HT1080 (cell line): ENCODE measurements around the gene APBB1IP. TPM values are rescaled to one million over a fixed set of nuclear protein-coding genes. Genes with fewer than 3 reads are reported as not detected.

ENCODE experiments used
- DNase-seq: peaks from one replicate; pipeline ENCODE4 v3.0.0-alpha.2; 2015; ENCODE audit warnings: low read depth
- total RNA-seq: library from RNA; depleted of rRNA; stranded (reverse); fragments of >200 nt; shearing (Covaris generic); gene quantifications from 2 replicates; pipeline ENCODE4 v1.2.3, GENCODE V29; 2014

The APBB1IP gene
- total RNA-seq, 1 experiment from 2014 or later, result not detected

GRCh38 chr10:26505491-26505890 is 67.3 kb downstream of the APBB1IP start:
- no peak for DNase-seq

GRCh38 chr10:26506736-26507135 is 68.6 kb downstream of the APBB1IP start:
- no peak for DNase-seq

DNA sequence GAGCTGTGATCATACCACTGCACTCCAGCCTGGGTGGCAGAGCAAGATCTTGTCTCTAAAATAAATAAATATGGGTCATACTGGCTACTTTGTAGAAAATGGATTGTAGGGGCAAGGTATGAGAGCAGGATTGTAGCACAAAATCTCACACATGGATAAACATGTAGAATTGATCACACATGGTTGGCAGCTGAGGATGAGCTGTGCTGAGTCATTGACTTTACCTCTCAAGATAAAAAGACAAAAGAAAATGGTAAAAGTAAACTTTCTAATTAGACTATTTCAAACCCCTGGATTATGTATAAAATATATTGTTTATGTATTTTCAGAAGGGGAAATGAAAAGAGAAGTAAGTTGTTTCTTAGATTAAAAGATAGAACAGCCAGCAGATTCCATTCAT is 69.3 kb downstream of the APBB1IP start:
- DNase-seq, result no peak

- no peak for DNase-seq
These were observed 69.9 kb downstream of the APBB1IP start for GRCh38 chr10:26508016-26508415.

- no peak for DNase-seq
These were observed 71.2 kb downstream of the APBB1IP start for GRCh38 chr10:26509307-26509706.

DNA sequence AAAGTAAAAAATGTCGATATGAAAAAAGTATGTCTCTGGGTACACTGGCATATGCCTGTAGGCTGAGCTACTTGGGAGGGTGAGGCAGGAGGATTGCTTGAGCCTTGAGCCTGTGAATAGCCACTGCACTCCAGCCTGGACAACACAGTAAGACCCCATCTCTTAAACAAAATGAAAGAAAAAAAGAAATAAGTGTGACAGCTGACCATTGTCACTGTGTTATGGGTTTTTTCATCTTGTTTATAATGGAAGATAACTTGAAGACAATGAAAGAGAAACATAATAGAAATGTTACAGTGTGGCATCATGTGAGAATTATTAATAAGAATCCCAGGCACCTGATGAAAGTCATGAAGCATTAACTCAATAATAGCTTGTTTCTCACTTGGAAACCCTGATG is 75.0 kb downstream of the APBB1IP start:
- no peak for DNase-seq

- peak; percentile 20 for DNase-seq
These were observed 78.5 kb downstream of the APBB1IP start for GRCh38 chr10:26516540-26517101.

DNA sequence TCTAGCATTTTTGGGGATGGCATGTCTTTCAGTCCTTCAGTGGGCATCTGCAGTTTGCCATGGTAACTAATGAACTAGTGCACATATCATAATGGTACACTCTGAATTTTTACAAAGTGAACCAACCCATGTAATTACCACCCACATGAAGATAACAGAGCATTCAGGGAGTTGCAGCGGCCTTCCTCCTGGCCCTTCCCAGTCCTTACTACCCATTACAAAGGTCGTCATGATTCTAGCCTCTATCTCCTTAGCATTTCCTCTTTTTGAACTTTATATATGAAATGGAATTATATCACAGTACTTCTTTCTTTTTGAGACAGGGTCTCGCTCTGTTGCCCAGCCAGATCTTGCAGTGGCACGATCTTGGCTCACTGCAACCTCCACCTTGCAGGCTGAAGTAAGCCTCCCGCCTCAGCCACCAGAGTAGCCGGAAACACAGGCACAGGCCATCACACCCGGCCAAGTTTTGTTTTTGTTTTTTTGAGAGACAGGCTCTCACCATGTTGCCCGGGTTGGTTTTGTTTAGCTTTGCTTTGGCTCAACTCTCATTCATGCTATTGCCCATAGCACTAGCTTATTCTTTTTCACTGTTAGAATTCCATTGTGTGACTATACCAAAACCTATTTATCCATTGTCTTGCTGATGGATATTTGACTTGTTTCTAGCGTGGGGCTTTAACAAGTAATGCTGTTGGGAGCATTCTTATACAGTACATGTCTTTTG is 79.2 kb downstream of the APBB1IP start:
- DNase-seq, result no peak

GRCh38 chr10:26519803-26520202 is 81.7 kb downstream of the APBB1IP start:
- DNase-seq, result no peak

DNA sequence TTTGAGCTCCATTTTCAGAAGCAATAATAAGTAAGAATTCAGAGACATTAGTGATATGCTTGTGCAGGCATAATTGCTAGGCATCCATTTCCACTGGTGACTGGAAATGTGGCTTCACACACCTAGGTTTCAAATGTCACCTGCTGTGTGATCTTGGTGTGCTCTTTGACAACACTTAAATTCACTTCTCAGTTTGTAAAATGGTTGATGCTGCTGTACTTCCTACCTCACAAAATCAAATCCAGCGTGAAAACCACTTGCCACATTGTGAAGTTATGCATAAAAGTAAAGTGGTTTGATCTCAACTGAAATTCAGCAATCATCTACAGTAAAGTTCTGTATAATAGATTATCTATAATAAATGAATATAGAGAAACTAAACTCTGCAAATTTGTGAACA is 82.4 kb downstream of the APBB1IP start:
- DNase-seq, result no peak

DNA sequence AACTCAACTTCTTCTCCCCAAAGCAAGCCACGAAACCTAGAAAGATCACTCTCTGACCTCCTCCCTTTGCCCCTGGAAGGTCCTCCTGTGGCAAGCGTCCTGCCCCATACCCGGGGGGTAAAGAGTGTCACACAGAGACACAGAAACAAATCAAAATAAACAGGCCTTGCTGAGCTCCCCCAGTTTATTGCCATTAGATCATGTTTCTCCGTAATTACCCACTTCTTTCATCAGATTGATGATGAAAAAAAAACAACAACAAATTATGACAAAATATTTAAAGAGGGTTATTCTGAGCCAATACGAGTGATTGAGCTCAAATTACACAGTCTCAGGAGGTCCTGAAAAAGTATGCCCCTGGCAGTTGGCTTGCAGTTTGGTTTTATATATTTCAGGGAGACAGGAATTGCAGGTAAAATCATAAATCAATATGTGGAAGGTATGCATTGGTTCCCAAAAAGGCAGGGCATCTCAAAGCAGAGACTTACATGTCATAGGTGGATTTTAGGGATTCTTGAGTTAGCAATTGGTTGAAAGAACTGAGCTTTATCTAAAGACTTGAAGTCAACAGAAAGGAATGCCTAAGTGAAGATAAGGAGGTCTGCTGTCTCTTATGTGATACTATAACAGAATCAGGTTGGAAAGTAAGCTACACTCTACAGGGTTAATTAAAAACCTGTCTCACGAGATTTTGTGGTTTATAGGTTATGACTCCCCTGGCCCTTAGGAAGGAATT is 86.2 kb downstream of the APBB1IP start:
- no peak for DNase-seq

DNA sequence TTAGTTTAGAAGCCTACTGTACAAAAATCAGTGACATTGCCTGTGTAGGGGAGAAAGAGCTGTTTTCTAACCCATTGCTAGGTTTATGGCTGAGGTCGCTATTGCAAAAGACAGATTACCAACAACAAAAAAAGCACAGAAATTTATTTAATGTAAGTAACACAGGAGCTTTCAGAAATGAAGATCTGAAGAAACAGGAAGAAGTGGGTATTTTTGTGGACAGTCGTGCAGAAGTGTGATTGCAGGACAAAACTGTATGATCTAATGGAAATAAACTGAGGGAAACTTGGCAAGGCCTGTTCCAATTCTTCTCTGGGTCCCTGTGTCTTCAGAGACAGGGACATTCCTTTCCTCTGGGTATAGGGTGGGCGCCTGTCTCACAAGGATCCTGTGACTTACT is 87.4 kb downstream of the APBB1IP start:
- no peak for DNase-seq

GRCh38 chr10:26527018-26527417 is 88.9 kb downstream of the APBB1IP start:
- DNase-seq, result no peak

DNA sequence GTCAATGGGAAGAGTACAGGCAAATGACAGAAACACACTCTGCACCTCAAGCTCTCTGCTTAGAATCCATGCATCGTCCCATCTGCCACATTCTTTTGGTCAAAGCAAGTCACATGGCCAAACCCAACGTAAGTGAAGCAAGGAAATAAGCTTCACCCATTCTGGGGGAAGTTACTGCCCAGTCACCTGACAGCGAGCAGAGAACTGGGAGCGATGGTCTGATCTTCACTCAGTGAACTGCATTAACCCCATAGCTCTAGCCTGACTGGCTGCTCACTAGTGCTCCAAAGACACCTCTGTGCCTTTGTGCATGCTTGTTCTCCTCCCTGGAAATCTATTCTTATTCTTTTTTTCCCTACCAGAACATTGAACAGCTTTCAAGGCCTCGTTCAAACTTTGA is 89.9 kb downstream of the APBB1IP start:
- DNase-seq, result no peak

GRCh38 chr10:26528715-26529393 is 90.7 kb downstream of the APBB1IP start:
- DNase-seq, result no peak

DNA sequence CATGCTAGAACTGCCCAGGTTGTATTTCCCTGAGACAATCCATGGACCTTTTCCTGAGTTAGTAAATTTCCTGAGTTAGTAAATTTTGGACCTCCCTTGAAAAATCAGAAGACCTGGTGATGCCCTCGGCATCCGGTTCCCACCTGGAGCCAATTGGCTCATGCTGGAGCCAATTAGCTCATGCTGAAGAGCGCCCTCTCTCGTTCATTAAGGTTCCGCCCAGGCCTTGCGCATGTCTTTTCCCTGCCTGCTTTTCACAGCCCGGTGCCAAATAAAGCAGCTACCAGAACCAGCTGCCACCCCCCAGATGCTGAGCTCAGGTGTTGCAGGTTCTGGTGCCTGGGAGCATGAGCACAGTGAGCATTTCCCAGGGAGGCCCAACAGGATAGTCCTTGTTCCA is 96.2 kb downstream of the APBB1IP start:
- no peak for DNase-seq

DNA sequence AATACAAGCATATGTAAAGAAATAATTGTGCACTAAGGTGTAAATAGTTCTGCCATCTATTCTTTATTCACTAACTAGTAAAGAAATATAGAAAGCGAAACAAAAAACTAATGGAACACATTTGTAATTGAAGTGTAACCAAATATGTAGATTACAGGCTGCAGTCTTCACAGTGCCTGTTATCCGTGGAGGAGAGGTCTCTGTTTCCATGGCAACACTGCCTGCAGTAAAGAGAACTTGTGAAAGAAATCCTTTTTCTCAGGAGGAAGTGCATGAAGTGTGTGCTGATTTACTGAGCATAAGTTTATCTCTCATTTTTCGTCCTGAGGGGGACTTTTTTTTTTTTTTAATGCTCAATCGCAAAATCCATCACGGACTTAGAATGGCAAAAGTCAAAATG is 102.5 kb downstream of the APBB1IP start:
- no peak for DNase-seq

DNA sequence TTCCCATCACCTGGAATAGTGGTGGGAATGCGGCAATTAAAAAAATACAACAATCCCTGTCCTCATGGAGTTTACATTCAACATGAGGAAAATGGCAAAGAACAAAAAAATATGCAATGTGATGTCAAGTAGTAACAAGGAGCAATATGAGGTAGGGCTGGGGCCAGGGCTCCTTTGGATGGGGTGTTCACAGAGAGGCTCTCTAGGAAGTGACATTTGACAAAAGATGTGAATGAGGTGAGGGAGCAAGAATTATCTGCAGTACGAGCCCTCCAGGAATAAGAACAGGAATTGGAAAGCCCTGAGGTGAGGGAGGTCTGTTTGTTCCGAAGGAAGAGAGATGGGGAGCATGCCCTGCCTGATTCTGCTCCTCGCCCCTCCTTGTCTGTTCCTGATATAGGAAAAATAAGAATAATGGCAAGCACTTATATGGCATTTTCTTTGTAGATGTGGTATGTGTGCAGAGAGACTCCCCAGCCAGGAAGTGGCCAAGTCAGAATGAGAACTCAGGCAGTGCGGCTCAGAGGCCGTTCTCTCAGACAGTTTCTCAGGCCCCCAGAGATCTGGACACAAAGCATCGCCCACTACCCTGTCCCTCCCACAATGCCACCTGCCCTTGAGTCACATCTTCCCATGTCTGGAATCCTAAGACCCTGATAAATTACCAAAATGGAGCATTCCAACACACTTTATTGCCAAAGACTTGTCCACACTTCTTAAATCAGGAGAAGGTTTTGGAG is 105.6 kb downstream of the APBB1IP start:
- DNase-seq, result no peak

- no peak for DNase-seq
These were observed 106.8 kb downstream of the APBB1IP start for GRCh38 chr10:26544932-26545331.

DNA sequence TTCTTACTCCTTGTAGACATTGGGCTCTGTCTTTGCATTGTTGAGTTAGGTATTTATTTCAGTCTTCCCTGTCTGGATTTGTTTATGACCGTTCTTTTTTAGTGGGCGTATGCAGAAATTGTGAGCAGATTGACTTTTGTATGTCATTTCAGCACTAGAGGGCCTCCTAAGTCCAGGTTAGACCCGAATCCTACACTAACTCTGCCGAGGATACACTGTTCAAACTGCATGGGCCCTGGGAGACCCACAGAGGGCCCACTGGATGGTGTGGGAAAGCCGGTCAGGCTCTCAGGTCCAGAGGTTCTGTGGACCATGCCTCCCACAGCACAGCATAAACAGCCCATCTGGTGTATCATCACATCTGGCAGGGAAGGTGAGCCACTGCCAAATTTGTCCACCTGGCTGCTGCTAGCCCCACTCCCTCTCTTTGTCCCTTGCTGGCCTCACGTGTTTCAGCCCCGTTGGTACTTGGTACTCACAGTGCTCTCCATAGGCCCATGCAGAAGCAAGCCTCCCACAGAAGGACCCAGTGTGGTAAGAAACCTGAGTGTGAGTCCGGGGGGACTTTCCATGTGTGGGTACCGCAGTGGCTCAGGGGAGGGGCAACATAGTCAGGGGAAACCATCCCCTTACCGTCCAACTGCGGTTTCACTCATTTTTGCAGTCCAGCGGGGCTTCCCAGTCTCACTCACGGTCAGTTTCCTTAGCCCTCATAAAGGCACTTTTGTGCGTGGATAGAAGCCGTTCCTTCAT is 112.8 kb downstream of the APBB1IP start:
- peak; percentile 36 for DNase-seq

DNA sequence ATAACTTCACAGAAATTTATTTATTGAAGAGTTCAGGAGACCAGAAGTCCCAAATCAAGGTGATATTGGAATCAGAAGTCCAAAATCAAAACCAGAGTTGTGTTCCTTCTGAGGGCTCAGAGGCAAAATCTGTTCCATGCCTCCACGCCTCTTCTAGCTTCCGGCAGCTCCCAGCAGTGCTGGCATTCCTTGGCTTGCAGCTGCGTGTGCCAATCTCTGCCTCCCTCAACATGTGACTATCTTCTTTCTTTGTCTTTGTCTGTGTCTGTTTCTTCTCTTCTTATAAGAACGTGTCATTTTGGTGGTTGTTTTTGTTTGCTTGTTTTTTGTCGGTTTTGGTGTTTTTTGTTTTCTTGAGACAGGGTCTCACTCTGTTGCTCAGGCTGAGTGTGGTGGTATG is 116.1 kb downstream of the APBB1IP start:
- no peak for DNase-seq
